Measurements from ENCODE around the gene TMEM178B. TPM values are rescaled to one million over a fixed set of nuclear protein-coding genes. Genes with fewer than 3 reads are reported as not detected.

The TMEM178B gene
- total RNA-seq, 4 donors from 2014 or later = under 0.01 to 0.94 (median 0.35) TPM

DNA sequence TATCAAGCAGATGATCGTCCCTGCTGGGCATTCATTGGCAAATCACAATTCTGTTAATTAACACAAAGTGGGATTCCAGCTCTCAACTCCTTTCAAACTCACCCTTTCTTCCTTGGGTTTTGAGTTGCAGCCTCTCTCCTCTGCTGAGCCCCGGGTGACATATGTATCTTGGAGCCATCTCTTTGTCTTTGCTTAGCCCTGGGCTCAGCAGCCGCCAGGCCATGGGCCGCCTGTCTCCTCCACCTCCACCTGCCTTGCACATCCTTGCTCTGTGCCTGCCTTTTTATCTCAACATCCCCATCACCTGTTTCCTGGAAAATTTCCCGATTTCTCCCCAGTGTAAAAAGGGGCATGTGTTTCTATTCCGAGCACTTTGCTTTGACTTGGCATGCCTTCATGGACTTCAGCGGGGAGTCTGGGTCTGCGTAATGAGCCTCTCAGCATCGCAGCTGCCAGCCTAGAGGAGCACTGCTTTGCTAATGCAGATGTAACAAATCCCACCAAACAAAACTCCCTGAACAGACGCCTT is 336.0 kb downstream of the TMEM178B start:
- TF ChIP-seq, protein P1, sequence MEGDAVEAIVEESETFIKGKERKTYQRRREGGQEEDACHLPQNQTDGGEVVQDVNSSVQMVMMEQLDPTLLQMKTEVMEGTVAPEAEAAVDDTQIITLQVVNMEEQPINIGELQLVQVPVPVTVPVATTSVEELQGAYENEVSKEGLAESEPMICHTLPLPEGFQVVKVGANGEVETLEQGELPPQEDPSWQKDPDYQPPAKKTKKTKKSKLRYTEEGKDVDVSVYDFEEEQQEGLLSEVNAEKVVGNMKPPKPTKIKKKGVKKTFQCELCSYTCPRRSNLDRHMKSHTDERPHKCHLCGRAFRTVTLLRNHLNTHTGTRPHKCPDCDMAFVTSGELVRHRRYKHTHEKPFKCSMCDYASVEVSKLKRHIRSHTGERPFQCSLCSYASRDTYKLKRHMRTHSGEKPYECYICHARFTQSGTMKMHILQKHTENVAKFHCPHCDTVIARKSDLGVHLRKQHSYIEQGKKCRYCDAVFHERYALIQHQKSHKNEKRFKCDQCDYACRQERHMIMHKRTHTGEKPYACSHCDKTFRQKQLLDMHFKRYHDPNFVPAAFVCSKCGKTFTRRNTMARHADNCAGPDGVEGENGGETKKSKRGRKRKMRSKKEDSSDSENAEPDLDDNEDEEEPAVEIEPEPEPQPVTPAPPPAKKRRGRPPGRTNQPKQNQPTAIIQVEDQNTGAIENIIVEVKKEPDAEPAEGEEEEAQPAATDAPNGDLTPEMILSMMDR (IDR thresholded peaks at IDR 0.05; ENCODE audit: low read depth) = no peak

DNA sequence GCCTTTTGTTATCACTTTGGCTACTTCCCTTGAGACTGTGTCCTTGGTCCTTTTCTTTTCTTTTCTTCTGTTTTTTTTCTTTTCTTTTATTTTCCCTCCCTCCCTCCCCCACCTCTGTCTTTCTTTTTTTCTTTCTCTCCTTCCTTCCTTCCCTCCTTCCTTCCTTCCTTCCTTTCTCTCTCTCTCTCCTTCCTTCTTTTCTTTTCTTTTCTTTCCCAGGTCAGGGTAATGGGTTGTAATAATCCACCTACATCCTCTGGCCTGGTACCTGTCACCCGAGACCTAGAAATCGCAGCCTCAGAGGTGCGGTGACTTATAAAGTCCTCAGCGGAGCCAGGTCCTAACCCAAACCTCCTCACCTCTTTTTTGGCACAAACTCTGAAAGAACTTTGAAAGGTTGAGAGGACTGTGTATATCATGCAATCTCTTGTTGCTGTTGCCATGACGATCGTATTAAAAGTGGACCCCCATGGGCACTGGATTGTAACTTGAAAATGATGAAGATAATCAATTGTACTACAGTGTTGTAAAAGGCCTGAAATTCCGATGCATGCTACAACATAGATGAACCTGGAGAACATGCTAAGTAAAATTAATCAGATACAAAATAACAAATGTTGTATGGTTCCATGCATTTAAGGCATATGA is 336.6 kb downstream of the TMEM178B start:
- TF ChIP-seq, protein P1 (IDR thresholded peaks at IDR 0.05; ENCODE audit: low read depth) = no peak

DNA sequence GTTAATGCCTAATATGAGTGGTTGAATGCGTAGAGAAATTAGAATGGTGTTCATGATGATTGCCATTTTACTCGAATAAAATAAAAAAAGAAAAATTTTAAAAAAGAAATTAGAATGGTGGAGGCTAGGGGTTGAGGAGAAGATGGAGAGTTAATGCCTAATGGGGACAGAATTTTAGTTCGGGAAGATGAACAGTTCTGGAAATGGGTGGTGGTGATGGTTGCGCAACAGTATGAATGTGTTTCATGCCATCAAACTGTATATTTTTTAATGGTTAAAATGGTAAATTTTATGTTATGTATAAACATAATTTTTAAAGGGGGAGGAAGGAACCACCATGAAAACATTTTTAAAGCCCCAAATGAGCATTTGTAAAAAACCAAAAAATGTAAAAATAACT is 337.3 kb downstream of the TMEM178B start:
- TF ChIP-seq, protein P1 (IDR thresholded peaks at IDR 0.05; ENCODE audit: low read depth) = no peak

DNA sequence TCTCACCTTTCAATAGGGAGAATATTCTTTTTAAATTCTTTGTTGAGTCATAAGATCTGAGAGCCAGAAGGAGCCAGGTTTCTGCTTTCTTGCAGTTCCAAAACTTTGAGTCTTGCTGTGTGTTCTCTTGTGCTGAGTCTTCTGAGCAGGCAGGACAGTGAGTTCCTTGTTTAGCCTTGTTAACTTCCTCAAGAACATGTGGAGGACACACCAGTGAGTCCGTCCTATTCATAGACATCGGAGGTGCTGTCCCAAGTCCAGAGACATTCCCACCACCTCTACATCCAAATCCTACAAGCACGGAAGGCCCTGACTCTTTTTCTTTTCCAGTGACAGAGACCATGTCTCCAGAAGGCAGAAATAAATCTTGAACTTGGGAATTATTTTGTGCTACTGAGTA is 342.1 kb downstream of the TMEM178B start:
- TF ChIP-seq, protein P1 (IDR thresholded peaks at IDR 0.05; ENCODE audit: low read depth) = no peak

DNA sequence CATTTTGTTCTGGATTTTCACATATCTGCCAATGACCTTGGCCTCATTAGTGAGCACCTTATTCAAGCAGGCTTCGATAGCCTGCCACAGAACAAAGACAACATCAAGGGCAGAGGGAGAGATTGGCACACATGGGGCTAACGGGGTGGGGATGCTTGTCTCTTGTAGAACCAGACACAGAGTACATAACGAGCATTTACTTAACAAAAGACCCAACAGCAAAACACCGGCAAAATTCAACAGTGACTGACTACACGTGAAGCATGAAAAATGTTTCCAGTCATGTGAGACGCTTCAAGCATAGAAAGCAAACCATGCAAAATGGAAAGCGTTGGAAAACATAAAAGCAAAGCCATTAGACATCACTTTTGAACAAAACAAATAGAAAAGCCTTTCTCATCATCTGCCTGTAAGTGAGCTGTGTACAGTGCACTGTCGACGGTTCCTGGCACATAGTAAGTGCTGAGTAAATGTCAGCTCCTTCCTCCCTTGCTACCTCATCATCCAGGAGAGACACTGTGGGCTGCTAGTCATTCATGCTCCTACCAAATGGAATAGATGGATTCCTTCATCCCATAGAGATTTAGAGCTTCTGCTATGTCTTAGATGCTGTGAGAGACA is 342.9 kb downstream of the TMEM178B start:
- TF ChIP-seq, protein P1 (IDR thresholded peaks at IDR 0.05; ENCODE audit: low read depth) = no peak

DNA sequence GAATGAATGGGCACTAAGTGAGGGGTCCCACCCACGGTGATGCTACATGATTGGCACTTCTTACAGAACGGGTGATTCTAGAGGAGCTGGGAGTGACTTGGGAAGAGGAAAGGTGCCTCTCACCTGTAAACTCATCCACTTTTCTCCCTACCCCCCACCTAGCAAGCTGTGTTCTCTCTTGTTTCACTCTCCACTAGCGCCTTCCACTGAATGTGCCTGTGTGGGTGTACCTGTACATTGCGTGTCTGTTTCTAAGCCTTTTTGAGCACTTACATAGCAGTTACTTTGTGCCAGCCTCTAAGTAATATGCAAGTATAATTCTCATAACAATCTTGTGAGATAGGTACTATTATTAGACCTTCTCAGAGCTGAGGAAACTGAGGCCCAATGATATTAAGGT is 343.6 kb downstream of the TMEM178B start:
- TF ChIP-seq, protein P1 (IDR thresholded peaks at IDR 0.05; ENCODE audit: low read depth) = no peak

DNA sequence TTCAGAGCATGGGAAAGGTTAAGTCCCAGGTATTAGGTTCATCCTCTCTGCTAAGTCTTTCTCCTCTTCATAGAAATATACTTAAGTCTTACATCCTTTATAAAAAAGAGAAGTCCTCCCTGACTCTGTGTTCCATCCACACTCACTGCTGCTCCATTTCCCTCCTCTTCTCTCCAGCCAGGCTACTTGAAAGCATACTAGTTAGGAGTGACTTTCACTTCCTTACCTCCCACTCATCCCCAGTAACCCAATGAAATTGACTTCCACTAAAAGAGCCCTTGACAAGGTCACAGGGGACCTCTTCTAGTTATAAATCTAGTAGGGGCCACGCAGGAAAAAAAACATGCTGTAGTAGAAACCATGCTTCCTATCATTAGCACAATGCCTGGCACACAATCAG is 344.2 kb downstream of the TMEM178B start:
- TF ChIP-seq, protein P1 (IDR thresholded peaks at IDR 0.05; ENCODE audit: low read depth) = no peak

Data from subcutaneous adipose tissue (tissue), 4 donors.